Vagina (tissue), 2 donors: ENCODE data around the gene CALCR.

Source experiments
- POLR2A ChIP-seq, 2 donors: fragments of 450-650 bp; IDR thresholded peaks; one replicate each; pipeline ENCODE4 v1.6.1; 2017; ENCODE audit warnings: antibody characterized with exemption in 2 of 2, mild to moderate bottlenecking in 2 of 2, moderate library complexity in 2 of 2
- TF ChIP-seq, protein P1 (sequence below), 3 experiments: fragments of 450-650 bp in 2 of 3; fragments of 200-600 bp in 1 of 3; sonication (generic) in 1 of 3; IDR thresholded peaks; one replicate each; pipeline ENCODE4 v1.5.1; 2017 to 2019; ENCODE audit warnings: antibody characterized with exemption in 3 of 3, mild to moderate bottlenecking in 2 of 3, moderate library complexity in 2 of 3

DNA sequence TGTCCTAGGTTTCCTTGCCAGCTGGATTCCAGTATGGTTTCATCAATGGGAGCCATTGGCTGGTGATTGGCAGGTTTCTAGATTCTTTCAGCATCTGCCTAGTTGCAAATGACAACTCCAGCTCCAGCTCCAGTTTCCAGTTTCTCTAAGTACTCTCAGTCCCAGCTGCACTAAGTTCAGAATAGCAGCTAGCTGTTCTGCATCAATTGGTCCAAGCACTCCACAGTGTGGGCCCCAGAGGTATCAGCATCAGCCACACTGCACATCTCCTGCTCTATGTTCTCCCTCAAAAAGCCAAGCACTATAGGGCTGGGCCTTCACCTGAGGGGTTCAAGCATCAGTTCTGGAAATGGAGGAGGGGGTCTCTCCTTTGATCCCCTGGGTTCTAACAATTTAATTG lies 198.9 kb downstream of the CALCR start:
- no peak for TF ChIP-seq POLR2A (IDR thresholded peaks at IDR 0.05)
- TF ChIP-seq, protein P1, sequence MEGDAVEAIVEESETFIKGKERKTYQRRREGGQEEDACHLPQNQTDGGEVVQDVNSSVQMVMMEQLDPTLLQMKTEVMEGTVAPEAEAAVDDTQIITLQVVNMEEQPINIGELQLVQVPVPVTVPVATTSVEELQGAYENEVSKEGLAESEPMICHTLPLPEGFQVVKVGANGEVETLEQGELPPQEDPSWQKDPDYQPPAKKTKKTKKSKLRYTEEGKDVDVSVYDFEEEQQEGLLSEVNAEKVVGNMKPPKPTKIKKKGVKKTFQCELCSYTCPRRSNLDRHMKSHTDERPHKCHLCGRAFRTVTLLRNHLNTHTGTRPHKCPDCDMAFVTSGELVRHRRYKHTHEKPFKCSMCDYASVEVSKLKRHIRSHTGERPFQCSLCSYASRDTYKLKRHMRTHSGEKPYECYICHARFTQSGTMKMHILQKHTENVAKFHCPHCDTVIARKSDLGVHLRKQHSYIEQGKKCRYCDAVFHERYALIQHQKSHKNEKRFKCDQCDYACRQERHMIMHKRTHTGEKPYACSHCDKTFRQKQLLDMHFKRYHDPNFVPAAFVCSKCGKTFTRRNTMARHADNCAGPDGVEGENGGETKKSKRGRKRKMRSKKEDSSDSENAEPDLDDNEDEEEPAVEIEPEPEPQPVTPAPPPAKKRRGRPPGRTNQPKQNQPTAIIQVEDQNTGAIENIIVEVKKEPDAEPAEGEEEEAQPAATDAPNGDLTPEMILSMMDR (IDR thresholded peaks at IDR 0.05): no peak
